ENCODE results near the gene BHMT2. TPM values are rescaled to one million over a fixed set of nuclear protein-coding genes. Genes with fewer than 3 reads are reported as not detected.

The BHMT2 gene
- polyA plus RNA-seq, 3 donors = not detected

DNA sequence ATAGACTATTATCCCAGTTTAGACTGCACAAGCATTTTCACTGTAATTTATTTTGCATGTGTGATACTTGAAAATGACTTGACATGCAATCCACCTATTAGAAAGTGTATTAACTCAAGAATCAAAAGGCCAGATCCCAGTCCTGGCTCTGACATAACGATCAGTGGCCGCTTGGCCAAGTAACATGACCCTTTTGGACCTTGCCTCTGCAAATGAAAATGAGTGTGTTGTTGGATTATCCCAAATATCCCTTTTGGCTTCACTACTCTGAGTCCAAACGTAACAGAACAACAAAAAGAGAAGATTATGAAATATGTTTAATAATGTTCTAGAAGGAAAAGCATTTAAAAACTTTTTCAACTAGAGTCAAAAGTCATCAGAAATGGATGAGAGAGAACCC is 19.1 kb upstream of the BHMT2 start:
- Histone ChIP-seq H2AFZ (ENCODE audit: insufficient read depth, low read depth, low read length, poor library complexity, severe bottlenecking) (no peak overlapping the region), H3K27ac (ENCODE audit: low read depth in 1 of 2, low read length in 2 of 2) (no peak overlapping the region), H3K79me2 (ENCODE audit: insufficient read depth, low read length) (no peaks in the 10 kb centered on the region), H3K9me3 (replicated peaks in 1 of 2; ENCODE audit: control insufficient read depth in 1 of 2, insufficient read depth in 1 of 2, low read length in 2 of 2) (no peaks in the 10 kb centered on the region), H3K4me3 (replicated peaks in 1 of 3; ENCODE audit: low read depth in 2 of 3, low read length in 3 of 3) (no peak overlapping the region), H3K4me1 (ENCODE audit: control insufficient read depth in 1 of 2, insufficient read depth in 2 of 2, low read length in 2 of 2) (no peaks in the 10 kb centered on the region), H3K9ac (ENCODE audit: insufficient read depth, low read length, poor library complexity, severe bottlenecking) (no peak overlapping the region), H4K20me1 (ENCODE audit: insufficient read depth, low read length) (no peaks in the 10 kb centered on the region), H3K36me3 (replicated peaks in 1 of 2; ENCODE audit: control insufficient read depth in 1 of 2, insufficient read depth in 2 of 2, low read length in 2 of 2) (no peaks in the 10 kb centered on the region), H3K27me3 (ENCODE audit: control insufficient read depth in 2 of 2, insufficient read depth in 2 of 2, low read length in 2 of 2) (no peaks in the 10 kb centered on the region), H3K4me2 (replicated peaks; ENCODE audit: extremely low read depth, low read length, poor library complexity, severe bottlenecking) (no peak overlapping the region)
- no CpG with 5 or more reads among the region's 3 CpGs for WGBS (ENCODE audit: insufficient coverage)
- DNase-seq = no peak
- no peak overlapping the region for H3K4me3 Mint-ChIP-seq
- H3K9me3 Mint-ChIP-seq = peaks cover 0 to 9% (median 6%) of the 10 kb centered on the region in 7 donors
- no peaks in the 10 kb centered on the region for H3K4me1 Mint-ChIP-seq
- intact Hi-C loops (cut with micrococcal nuclease) = no loop called here
- H3K27me3 Mint-ChIP-seq (ENCODE audit: low read depth in 3 of 3) = peaks cover 0 to 1% (median 0%) of the 10 kb centered on the region in 3 donors
- H3K27ac Mint-ChIP-seq = no peak overlapping the region
- peaks cover 0 to 2% of the 10 kb centered on the region in 2 donors for H3K36me3 Mint-ChIP-seq
- no peak for TF ChIP-seq CTCF (IDR thresholded peaks at IDR 0.05)

DNA sequence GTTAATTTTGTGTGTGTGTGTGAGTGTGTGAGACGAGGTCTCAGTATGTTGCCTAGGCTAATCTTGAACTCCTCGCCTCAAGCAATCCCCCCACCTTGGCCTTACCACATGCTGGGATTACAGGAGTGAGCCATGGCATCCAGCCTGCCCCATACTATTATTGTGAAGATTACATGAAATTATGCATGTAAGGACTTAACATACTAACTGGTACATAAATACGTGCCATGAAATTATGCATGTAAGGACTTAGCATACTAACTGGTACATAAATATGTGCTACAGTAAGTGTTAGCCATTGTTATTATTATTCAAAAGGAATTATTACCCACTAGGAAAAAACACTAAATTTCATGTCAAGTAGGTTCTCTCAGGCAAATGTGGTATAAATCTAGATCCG is 16.2 kb upstream of the BHMT2 start:
- intact Hi-C loops (cut with micrococcal nuclease) = no loop called here
- Histone ChIP-seq H3K9me3 (replicated peaks in 1 of 2; ENCODE audit: control insufficient read depth in 1 of 2, insufficient read depth in 1 of 2, low read length in 2 of 2) (no peaks in the 10 kb centered on the region), H3K9ac (ENCODE audit: insufficient read depth, low read length, poor library complexity, severe bottlenecking) (no peak overlapping the region), H4K20me1 (ENCODE audit: insufficient read depth, low read length) (no peaks in the 10 kb centered on the region), H3K27ac (ENCODE audit: low read depth in 1 of 2, low read length in 2 of 2) (no peak overlapping the region), H3K4me3 (replicated peaks in 1 of 3; ENCODE audit: low read depth in 2 of 3, low read length in 3 of 3) (no peak overlapping the region), H3K79me2 (ENCODE audit: insufficient read depth, low read length) (no peaks in the 10 kb centered on the region), H2AFZ (ENCODE audit: insufficient read depth, low read depth, low read length, poor library complexity, severe bottlenecking) (no peak overlapping the region), H3K4me2 (replicated peaks; ENCODE audit: extremely low read depth, low read length, poor library complexity, severe bottlenecking) (no peak overlapping the region), H3K27me3 (ENCODE audit: control insufficient read depth in 2 of 2, insufficient read depth in 2 of 2, low read length in 2 of 2) (no peaks in the 10 kb centered on the region), H3K36me3 (replicated peaks in 1 of 2; ENCODE audit: control insufficient read depth in 1 of 2, insufficient read depth in 2 of 2, low read length in 2 of 2) (no peaks in the 10 kb centered on the region), H3K4me1 (ENCODE audit: control insufficient read depth in 1 of 2, insufficient read depth in 2 of 2, low read length in 2 of 2) (no peaks in the 10 kb centered on the region)
- Mint-ChIP-seq H3K27me3 (ENCODE audit: low read depth in 3 of 3) (peaks cover 0 to 3% (median under 1%) of the 10 kb centered on the region in 3 donors), H3K4me3 (no peak overlapping the region), H3K9me3 (peaks cover 0 to 9% (median 6%) of the 10 kb centered on the region in 7 donors), H3K36me3 (peaks cover 0 to 2% of the 10 kb centered on the region in 2 donors), H3K27ac (no peak overlapping the region), H3K4me1 (no peaks in the 10 kb centered on the region)
- DNase-seq = no peak
- WGBS (ENCODE audit: insufficient coverage) = no CpG with 5 or more reads among the region's 4 CpGs
- no peak for TF ChIP-seq CTCF (IDR thresholded peaks at IDR 0.05)
